NB4 (cell line): Measurements from ENCODE around the gene SRBD1.
A peak's percentile ranks its signal among the peaks of the same experiment; 100 is the strongest.

Experiments used
- DNase-seq: peaks from one replicate; pipeline ENCODE4 v3.0.0; 2010; ENCODE audit warnings: low read depth
- H3K4me3 ChIP-seq: one replicate; pipeline ENCODE4 v1.5.1; 2011; ENCODE audit warnings: mild to moderate bottlenecking, low read depth, low read length, moderate library complexity
- MYC ChIP-seq: IDR thresholded peaks from 2 replicates; pipeline ENCODE4 v1.6.1; 2011; ENCODE audit warnings: low read depth, low read length
- POLR2A ChIP-seq: IDR thresholded peaks from 2 replicates; pipeline ENCODE4 v1.6.1; 2011; ENCODE audit warnings: mild to moderate bottlenecking; ENCODE audit not compliant: insufficient read length; ENCODE audit errors: extremely low read depth
- TF ChIP-seq, protein P1 (sequence below): IDR thresholded peaks from 2 replicates; pipeline ENCODE4 v1.6.1; 2011; ENCODE audit warnings: low read depth, low read length
- TF ChIP-seq, protein P2 (sequence below): IDR thresholded peaks from one replicate; pipeline ENCODE4 v1.5.1; 2012; ENCODE audit warnings: low read depth, low read length

Gene SRBD1

DNA sequence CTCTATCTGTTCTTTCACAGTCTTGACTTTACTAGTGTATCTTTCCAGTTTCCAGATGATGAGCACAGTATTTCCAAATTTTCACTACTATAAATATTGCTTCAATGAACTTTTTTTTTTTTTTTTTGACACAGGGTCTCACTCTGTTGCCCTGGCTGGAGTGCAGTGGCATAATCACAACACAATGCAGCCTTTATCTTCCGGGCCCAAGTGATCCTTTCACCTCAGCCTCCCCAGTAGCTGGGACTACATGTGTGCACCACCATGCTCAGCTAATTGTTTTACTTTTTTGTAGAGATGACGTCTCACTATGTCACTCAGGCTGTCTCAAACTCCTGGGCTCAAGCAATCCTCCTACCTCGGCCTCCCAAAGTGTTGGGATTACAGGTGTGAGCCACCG, 142.8 kb downstream of the SRBD1 start:
- DNase-seq: no peak
- no peak overlapping the region for H3K4me3 ChIP-seq
- TF ChIP-seq, protein P1, sequence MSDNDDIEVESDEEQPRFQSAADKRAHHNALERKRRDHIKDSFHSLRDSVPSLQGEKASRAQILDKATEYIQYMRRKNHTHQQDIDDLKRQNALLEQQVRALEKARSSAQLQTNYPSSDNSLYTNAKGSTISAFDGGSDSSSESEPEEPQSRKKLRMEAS: no peak
- no peak for TF ChIP-seq POLR2A
- TF ChIP-seq, protein P2, sequence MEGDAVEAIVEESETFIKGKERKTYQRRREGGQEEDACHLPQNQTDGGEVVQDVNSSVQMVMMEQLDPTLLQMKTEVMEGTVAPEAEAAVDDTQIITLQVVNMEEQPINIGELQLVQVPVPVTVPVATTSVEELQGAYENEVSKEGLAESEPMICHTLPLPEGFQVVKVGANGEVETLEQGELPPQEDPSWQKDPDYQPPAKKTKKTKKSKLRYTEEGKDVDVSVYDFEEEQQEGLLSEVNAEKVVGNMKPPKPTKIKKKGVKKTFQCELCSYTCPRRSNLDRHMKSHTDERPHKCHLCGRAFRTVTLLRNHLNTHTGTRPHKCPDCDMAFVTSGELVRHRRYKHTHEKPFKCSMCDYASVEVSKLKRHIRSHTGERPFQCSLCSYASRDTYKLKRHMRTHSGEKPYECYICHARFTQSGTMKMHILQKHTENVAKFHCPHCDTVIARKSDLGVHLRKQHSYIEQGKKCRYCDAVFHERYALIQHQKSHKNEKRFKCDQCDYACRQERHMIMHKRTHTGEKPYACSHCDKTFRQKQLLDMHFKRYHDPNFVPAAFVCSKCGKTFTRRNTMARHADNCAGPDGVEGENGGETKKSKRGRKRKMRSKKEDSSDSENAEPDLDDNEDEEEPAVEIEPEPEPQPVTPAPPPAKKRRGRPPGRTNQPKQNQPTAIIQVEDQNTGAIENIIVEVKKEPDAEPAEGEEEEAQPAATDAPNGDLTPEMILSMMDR: no peak
- no peak for TF ChIP-seq MYC

DNA sequence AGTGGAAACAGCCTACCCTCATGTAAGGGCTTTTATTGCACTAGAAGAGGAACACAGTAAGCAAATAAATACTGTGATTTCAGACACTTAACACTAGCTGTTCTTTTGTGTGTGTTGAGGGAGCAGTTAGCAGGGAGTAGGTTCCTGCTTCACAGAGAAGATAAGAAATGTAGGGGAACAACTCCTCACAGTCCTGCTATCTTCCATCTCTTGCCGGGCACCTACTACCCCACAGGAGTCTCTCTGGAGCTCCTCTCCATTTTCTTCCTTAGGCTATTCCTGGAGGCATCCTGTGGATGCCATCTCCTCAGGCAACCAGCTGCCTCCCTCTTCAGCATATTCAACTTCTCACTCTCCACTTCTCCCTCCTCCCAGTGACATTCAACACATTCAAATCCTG, 145.0 kb downstream of the SRBD1 start:
- no peak overlapping the region for H3K4me3 ChIP-seq
- no peak for DNase-seq
- TF ChIP-seq, protein P2: no peak
- TF ChIP-seq, protein P1: no peak
- TF ChIP-seq MYC: no peak
- no peak for TF ChIP-seq POLR2A

DNA sequence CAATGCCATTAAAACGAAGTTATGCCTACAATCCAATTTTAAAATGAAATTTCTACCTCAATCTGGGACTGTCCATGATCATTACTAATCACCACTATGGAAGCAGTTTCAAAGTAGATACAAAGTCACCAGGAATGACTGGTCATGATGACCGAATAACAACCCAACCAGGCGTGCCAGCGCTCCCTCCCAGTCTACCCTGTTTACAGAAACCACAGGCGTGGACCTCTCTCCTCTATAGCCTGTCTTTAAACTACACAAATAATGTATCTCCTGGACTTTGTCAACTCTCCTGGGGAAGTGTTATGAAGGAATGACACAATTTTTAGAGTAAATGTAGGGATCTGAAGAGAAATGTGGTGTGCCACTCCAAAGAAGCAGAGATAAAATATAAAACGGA, 150.2 kb downstream of the SRBD1 start:
- DNase-seq: no peak
- TF ChIP-seq, protein P1: no peak
- TF ChIP-seq POLR2A (no peak), MYC (no peak)
- TF ChIP-seq, protein P2: no peak
- no peak overlapping the region for H3K4me3 ChIP-seq

DNA sequence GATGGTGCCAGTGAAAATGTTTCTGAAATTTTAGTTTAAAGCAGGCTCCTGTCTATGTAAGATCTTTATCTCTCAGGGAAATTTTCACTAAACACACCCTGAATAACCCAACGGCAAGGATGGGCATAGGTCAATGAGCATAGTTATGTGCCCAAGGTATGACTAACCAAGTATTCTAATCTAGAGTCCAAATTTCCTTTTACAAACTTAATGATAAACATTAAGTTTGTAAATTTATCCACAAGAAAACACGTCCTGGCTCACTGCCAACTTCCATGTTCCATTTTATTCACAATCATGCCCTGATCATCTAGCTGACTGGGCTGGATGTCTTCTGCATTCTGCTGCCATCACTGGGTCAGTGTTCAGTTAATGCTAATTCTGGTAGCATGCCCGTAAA, 151.2 kb downstream of the SRBD1 start:
- DNase-seq: no peak
- no peak for TF ChIP-seq POLR2A
- TF ChIP-seq, protein P2: no peak
- no peak for TF ChIP-seq MYC
- TF ChIP-seq, protein P1: no peak

DNA sequence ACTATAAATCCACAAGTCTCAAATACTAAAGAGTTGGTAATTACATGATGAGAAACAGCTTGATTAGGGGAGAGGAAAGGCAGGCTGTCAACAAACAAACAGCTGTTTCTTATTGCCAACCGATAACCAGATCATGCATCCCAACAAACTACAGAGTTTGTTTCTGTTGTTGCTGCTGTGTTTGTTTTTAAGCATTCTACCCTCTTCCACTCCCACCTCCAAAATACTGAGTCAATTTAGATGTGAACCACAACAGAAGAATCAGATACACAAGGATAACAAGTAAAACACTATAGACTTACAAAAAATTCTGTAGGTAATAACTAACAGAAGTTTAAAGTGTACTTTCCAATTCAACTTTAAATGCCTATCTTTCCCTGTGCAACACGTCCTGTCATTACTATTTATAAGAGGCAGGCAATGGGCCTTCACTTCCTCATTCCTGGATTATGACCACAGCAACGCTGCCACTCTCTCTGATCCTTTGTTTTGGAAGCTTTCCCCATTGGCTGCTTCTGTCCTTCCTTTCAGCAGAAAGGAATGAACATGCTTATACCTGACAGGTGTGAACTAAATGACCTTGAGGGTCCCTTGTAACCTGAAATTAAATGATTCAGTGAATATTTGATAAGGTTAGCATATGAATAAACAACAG, 152.0 kb downstream of the SRBD1 start:
- TF ChIP-seq POLR2A: no peak
- TF ChIP-seq, protein P1: no peak
- no peak for TF ChIP-seq MYC
- TF ChIP-seq, protein P2: no peak
- H3K4me3 ChIP-seq: no peak overlapping the region
- peak; percentile 65 for DNase-seq

More for the DNA sequence above, 151.2 kb downstream of the SRBD1 start:
- H3K4me3 ChIP-seq: no peak overlapping the region
